B cell (primary cell): ENCODE results near the gene PES1.

Source experiments
- CTCF ChIP-seq: fragments of 200-600 bp; IDR thresholded peaks from one replicate; pipeline ENCODE4 v1.8.0; 2022; ENCODE audit warnings: antibody characterized with exemption, mild to moderate bottlenecking
- EZH2 ChIP-seq: IDR thresholded peaks from 2 replicates; pipeline ENCODE4 v1.6.1; 2012; ENCODE audit warnings: borderline replicate concordance, low read depth, mild to moderate bottlenecking, moderate library complexity, low read length; ENCODE audit not compliant: insufficient read depth, poor library complexity, severe bottlenecking

GRCh38 chr22:30547188-30547587, 44.5 kb downstream of the PES1 start:
- TF ChIP-seq CTCF (no peak), EZH2 (no peak)
